Ectodermal cell (in vitro differentiated cells): ENCODE measurements around the gene UBE2QL1.

Experiments
- H3K27ac ChIP-seq: 2 replicates; pipeline ENCODE4 v1.7.0; 2013; ENCODE audit warnings: mild to moderate bottlenecking, low read depth, low read length; ENCODE audit not compliant: insufficient read depth, poor library complexity, severe bottlenecking
- H3K27me3 ChIP-seq: 2 replicates; pipeline ENCODE4 v1.7.0; 2013; ENCODE audit warnings: mild to moderate bottlenecking, low read length; ENCODE audit not compliant: insufficient read depth, control insufficient read depth, poor library complexity, severe bottlenecking
- H3K36me3 ChIP-seq: one replicate; pipeline ENCODE4 v1.7.0; 2013; ENCODE audit warnings: low read length; ENCODE audit not compliant: control insufficient read depth, insufficient read depth
- H3K4me1 ChIP-seq: one replicate; pipeline ENCODE4 v1.7.0; 2013; ENCODE audit warnings: low read length; ENCODE audit not compliant: control insufficient read depth, insufficient read depth
- H3K4me3 ChIP-seq: 2 replicates; pipeline ENCODE4 v1.7.0; 2013; ENCODE audit warnings: low read depth, low read length, control low read depth; ENCODE audit not compliant: insufficient read depth
- H3K9me3 ChIP-seq: 2 replicates; pipeline ENCODE4 v1.7.0; 2013; ENCODE audit warnings: mild to moderate bottlenecking, low read length, moderate library complexity; ENCODE audit not compliant: control insufficient read depth
- WGBS, 2 experiments: methylation state at CpG; one replicate each; pipeline ENCODE4 v1.1.7; 2013; ENCODE audit warnings: missing lambda C conversion rate in 2 of 2; 5-methylcytosine and 5-hydroxymethylcytosine counted together

UBE2QL1 gene

GRCh38 chr5:6542421-6543345 lies 94.0 kb downstream of the UBE2QL1 start:
- no peaks in the 10 kb centered on the region for H3K36me3 ChIP-seq
- no peak overlapping the region for H3K27ac ChIP-seq
- 89 to 91% methylated on average over 12 of the region's 12 CpGs for WGBS, 2 experiments
- H3K4me1 ChIP-seq = no peaks in the 10 kb centered on the region
- no peak overlapping the region for H3K4me3 ChIP-seq
- H3K27me3 ChIP-seq = no peaks in the 10 kb centered on the region
- H3K9me3 ChIP-seq = no peaks in the 10 kb centered on the region

GRCh38 chr5:6543346-6543730 lies 94.7 kb downstream of the UBE2QL1 start:
- no peak overlapping the region for H3K4me3 ChIP-seq
- H3K9me3 ChIP-seq = no peaks in the 10 kb centered on the region
- no peaks in the 10 kb centered on the region for H3K27me3 ChIP-seq
- H3K27ac ChIP-seq = no peak overlapping the region
- WGBS, 2 experiments = 83 to 88% methylated on average over 6 of the region's 6 CpGs
- H3K36me3 ChIP-seq = no peaks in the 10 kb centered on the region
- no peaks in the 10 kb centered on the region for H3K4me1 ChIP-seq

GRCh38 chr5:6543830-6544560 lies 95.3 kb downstream of the UBE2QL1 start:
- Histone ChIP-seq H3K36me3 (no peaks in the 10 kb centered on the region), H3K27me3 (no peaks in the 10 kb centered on the region), H3K4me1 (no peaks in the 10 kb centered on the region), H3K9me3 (no peaks in the 10 kb centered on the region), H3K27ac (no peak overlapping the region), H3K4me3 (no peak overlapping the region)
- WGBS, 2 experiments = 83 to 89% methylated on average over 12 of the region's 12 CpGs
